ENCODE results near the gene HNRNPL. TPM values are rescaled to one million over a fixed set of nuclear protein-coding genes. Genes with fewer than 3 reads are reported as not detected.
"Not testable (repeated sequence)": the region's sequence is repeated elsewhere in the genome, so short reads cannot be mapped to it uniquely, and the experiment has no call there.

HNRNPL gene
- total RNA-seq, 2 donors from 2014 or later, result 179 to 185 TPM

- DNase-seq, result no peak
- intact Hi-C loops (cut with DNase I), result no loop called here
- no peak for ATAC-seq
Observed at GRCh38 chr19:38836983-38837626, 12.7 kb downstream of the HNRNPL start.

DNA sequence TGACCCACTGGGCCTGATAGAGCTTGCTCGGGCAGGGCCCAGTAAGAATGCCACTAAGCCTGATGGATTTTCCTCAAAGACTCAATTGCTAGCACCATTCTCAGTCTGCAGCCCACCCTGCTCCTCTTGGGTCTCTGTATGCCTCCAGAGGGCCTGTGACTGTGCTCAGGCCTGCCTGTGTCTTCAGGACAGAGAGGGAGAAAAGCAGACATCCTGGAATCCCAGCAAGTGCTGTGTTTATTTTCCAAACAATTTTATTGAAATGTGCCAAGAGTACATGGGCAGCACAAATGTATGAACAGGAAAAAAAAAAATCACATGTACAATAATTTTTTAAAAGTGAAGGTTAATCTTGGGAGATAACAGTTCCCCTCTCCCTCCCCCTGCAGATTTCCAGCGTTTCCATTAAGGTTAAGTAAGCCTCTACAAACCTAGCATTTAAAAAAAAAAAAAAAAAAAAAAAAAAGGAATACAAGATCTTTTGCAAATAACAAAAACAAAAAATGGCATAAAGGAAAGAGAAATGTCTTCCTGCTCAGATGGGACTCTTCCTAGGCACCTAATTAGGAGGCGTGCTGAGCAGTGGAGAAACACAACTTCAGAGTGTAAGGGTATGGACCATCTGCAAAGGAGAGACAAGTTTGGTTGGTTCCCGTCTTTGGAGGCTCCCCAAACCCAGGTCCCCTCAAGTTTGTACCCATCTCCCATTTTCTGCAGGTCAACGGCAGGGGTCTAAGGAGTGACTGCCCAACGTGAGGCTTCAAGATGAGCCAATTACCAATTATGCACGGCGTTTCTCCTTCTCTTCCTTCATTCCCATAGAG lies 13.4 kb downstream of the HNRNPL start:
- intact Hi-C loops (cut with DNase I), result no loop called here
- ATAC-seq (no peak), DNase-seq (no peak)

DNA sequence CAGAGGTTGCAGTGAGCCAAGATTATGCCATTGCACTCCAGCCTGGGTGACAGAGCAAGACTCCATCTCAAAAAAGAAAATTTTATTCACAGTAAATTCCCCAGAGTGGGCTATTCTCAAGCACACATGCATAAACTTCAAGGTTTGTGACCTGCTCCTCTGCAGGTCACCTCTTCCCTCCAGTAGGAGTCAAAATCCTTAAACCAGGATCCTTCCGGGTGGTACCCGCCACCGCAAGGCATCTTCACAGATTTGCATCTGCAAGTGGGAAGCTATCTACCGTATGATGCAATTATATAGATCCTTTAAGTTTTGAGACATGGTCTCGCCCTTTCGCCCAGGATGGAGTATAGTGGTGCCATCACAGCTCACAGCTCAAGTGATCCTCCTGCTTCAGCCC lies 15.2 kb downstream of the HNRNPL start:
- DNase-seq (no peak), ATAC-seq (no peak)
- intact Hi-C loops (cut with DNase I), result loop anchor here in 1 of 2 donors (2.0 to 5.0 kb wide), 2 partner anchors 14 to 187 kb away; partner anchors contain the start of genes ACTN4 and HNRNPL

DNA sequence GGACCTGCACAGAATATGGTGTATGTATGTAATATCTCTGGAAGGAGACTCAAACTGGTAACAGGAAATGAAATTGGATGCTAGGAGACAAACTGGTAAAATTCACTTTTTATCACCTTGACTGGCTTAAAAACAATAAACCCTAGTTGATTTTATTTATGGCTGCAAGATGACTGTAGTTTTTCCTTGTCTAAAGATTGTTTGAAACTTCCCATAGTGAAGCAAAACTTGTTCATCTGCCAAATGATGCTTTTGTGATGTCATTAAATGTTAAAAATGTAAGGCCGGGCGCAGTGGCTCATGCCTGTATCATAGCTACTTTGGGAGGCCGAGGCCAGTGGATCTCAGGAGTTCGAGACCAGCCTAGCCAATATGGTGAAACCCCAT lies 15.7 kb downstream of the HNRNPL start:
- DNase-seq (no peak), ATAC-seq (no peak)
- intact Hi-C loops (cut with DNase I), result loop anchor here in 1 of 2 donors (2.0 to 5.0 kb wide), 2 partner anchors 15 to 187 kb away; partner anchors contain the start of genes ACTN4 and HNRNPL

- DNase-seq, result no peak
- intact Hi-C loops (cut with DNase I), result loop anchor here in 1 of 2 donors (5.0 kb wide), 1 partner anchor 186 kb away; the partner anchor contains the start of gene ACTN4
- ATAC-seq, result no peak
Observed at GRCh38 chr19:38833092-38833425, 16.7 kb downstream of the HNRNPL start.

- peak; percentile 51 to 60 for ATAC-seq
- peak; percentile 70 for DNase-seq
- intact Hi-C loops (cut with DNase I), result loop anchor here in 1 of 2 donors (5.0 kb wide), 1 partner anchor 184 kb away; the partner anchor contains the start of gene ACTN4
Observed at GRCh38 chr19:38831142-38831605, 18.6 kb downstream of the HNRNPL start.

GRCh38 chr19:38830039-38830733 lies 19.6 kb downstream of the HNRNPL start:
- ATAC-seq, result no peak
- intact Hi-C loops (cut with DNase I), result loop anchor here in 1 of 2 donors (5.0 kb wide), 1 partner anchor 183 kb away; the partner anchor contains the start of gene ACTN4

GRCh38 chr19:38829203-38829602 lies 20.6 kb downstream of the HNRNPL start:
- DNase-seq; ATAC-seq; intact Hi-C loops (cut with DNase I): not testable (repeated sequence)

More at GRCh38 chr19:38830039-38830733, 19.6 kb downstream of the HNRNPL start:
- no peak for DNase-seq

DNA sequence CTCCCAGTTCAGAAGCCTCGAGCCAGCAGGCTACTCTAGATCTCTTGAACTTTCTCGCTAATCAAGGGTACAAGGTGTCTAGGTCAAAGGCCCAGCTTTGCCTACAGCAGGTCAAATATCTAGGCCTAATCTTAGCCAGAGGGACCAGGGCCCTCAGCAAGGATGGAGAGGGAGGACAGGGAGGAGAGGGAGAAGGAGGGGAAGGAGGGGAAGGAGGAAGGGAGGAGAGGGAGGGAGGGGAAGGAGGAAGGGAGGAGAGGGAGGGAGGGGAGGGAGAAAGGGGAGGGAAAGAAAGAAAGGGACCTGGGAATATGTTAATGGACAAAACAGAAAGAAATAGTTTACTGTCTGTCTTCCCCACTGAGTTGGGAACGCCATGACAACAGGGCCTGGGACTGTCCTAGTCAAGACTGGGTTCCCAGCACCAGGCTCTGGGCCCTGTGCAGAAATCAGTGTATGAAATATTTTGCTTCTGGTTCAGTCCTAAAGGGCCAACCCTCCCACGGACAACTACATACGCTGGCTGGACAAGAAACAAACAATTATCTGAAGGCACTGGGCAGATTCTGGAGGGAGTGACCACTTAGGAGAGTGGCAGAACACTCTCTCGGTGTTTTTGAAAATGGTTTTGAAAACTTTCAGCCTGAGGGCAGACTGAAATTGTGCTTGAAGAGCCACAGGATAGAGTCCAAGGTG lies 22.8 kb downstream of the HNRNPL start:
- intact Hi-C loops (cut with DNase I), result no loop called here
- DNase-seq (no peak), ATAC-seq (no peak)

DNA sequence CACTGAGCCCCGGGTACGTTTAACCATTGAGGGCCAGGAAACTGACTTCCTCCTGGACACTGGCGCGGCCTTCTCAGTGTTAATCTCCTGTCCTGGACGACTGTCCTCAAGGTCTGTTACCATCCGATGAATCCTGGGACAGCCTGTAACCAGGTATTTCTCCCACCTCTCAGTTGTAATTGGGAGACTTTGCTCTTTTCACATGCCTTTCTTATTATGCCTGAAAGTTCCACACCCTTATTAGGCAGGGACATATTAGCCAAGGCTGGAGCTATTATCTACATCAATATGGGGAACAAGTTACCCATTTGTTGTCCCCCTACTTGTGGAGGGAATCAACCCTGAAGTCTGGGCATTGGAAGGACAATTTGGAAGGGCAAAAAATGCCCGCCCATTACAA lies 23.9 kb downstream of the HNRNPL start:
- DNase-seq; ATAC-seq; intact Hi-C loops (cut with DNase I): not testable (repeated sequence)

DNA sequence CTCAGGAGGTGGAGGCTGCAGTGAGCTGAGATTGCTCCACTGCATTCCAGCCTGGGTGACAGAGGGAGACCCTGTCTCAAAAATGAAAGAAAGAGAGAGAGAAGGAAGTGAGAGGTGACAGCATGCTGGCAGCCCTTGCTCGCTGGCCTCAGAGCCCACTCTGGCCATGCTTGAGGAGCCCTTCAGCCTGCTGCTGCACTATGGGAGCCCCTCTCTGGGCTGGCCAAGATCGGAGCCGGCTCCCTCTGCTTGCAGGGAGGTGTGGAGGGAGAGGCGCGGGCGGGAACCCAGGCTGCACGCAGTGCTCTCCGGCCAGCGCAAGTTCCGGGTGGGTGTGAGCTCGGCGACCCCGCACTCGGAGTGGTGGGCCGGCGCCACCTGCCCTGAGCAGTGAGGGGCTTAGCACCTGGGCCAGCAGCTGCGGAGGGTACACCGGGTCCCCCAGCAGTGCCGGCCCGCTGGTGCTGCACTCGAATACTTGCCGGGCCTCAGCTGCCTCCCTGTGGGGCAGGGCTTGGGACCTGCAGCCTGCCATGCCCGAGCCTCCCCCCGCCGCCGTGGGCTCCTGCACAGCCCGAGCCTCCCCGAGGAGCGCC lies 28.5 kb downstream of the HNRNPL start:
- intact Hi-C loops (cut with DNase I); DNase-seq: not testable (repeated sequence)

DNA sequence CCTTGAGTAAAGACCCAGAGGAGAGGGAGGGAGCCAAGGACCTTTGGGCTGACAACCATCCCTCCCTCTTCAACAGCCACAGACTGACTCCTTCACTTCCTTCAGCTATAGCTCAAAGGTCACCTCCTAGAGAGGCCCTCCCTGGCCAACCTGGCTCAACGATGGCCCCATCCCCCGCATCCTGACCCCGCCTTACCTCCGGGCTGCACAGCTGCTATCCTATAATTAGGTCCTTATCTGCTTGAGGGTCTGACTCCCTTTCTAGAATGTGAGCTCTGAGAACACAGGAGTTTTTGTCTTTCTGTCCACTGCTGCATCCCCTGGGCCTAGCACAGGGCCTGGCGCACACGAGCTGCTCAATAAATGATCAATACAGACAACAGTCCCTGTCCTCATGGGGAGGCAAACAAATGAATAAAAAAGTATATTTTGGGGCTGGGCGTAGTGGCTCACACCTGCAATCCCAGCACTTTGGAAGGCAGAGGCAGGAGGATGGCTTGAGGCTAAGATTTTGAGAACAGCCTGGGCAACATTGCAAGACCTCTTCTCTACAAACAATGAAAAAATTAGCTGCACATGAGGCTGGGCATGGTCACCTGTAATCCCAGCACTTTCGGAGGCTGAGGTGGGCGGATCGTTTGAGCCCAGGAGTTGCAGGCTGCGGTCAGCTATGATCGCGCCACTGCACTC lies 30.4 kb downstream of the HNRNPL start:
- peak; percentile 62 to 75 for ATAC-seq
- intact Hi-C loops (cut with DNase I), result no loop called here
- no peak for DNase-seq

More for the DNA sequence above, 28.5 kb downstream of the HNRNPL start:
- ATAC-seq, result not testable (repeated sequence)

- ATAC-seq, result no peak
- DNase-seq, result no peak
- intact Hi-C loops (cut with DNase I), result no loop called here
Observed at GRCh38 chr19:38817081-38817480, 32.7 kb downstream of the HNRNPL start.

GRCh38 chr19:38816131-38816750 lies 33.5 kb downstream of the HNRNPL start:
- intact Hi-C loops (cut with DNase I), result no loop called here
- no peak for DNase-seq
- ATAC-seq, result no peak

- DNase-seq, result no peak
- ATAC-seq, result no peak
- intact Hi-C loops (cut with DNase I), result no loop called here
Observed at GRCh38 chr19:38815059-38816001, 34.5 kb downstream of the HNRNPL start.

DNA sequence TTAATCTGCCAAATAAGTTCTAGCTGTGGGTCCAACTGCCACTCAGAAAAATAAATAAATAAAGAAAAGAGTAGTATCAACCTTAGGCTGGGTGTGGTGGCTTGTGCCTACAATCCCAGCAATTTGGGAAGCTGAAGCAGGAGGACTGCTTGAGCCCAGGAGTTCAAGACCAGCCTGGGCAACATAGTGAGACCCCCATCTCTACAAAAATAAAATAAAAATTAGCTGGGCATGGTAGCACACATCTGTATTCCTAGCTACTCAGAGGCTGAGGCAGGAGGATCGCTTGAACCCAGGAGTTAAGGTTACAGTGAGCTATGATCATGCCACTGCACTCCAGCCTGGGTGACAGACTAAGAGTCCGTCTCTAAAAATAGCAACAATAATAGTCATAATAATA lies 35.9 kb downstream of the HNRNPL start:
- intact Hi-C loops (cut with DNase I); DNase-seq; ATAC-seq: not testable (repeated sequence)

Data from left cardiac atrium (tissue), 4 donors.